Thyroid gland (tissue), 4 donors: ENCODE data around the gene MSMP.

Experiments used
- CTCF ChIP-seq, 6 experiments: fragments of 200-600 bp in 3 of 6; fragments of 450-650 bp in 3 of 6; sonication (generic) in 3 of 6; IDR thresholded peaks; one replicate each; pipeline ENCODE4 v1.5.1; 2016 to 2019; ENCODE audit warnings: antibody characterized with exemption in 6 of 6, mild to moderate bottlenecking in 2 of 6, inconsistent platforms in 1 of 6, moderate library complexity in 1 of 6
- POLR2A ChIP-seq, 2 donors: fragments of 450-650 bp; IDR thresholded peaks; one replicate each; pipeline ENCODE4 v1.6.1; 2017; ENCODE audit warnings: antibody characterized with exemption in 2 of 2, mild to moderate bottlenecking in 2 of 2, moderate library complexity in 1 of 2

GRCh38 chr9:35714579-35715252, 39.4 kb downstream of the MSMP start:
- no peak for TF ChIP-seq CTCF (IDR thresholded peaks at IDR 0.05)
- no peak for TF ChIP-seq POLR2A (IDR thresholded peaks at IDR 0.05)
